Activated CD8-positive, alpha-beta memory T cell treated with anti-CD3 and anti-CD28 coated beads for 4 hours (primary cell): ENCODE data around the gene UBE2J1.
"Not testable (repeated sequence)": the region's sequence is repeated elsewhere in the genome, so short reads cannot be mapped to it uniquely, and the experiment has no call there.

Experiments used
- DNase-seq, 2 donors: peaks; one replicate each; pipeline ENCODE4 v3.0.0-alpha.2; 2020; ENCODE audit warnings: low read depth in 2 of 2

Gene UBE2J1, protein sequence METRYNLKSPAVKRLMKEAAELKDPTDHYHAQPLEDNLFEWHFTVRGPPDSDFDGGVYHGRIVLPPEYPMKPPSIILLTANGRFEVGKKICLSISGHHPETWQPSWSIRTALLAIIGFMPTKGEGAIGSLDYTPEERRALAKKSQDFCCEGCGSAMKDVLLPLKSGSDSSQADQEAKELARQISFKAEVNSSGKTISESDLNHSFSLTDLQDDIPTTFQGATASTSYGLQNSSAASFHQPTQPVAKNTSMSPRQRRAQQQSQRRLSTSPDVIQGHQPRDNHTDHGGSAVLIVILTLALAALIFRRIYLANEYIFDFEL

GRCh38 chr6:89352278-89353117 is at the start of gene UBE2J1:
UBE2J1 (minus strand) TSS chr6:89352722; CDS start chr6:89352569, 153 bp downstream.
- peak; percentile 44 to 49 for DNase-seq

DNA sequence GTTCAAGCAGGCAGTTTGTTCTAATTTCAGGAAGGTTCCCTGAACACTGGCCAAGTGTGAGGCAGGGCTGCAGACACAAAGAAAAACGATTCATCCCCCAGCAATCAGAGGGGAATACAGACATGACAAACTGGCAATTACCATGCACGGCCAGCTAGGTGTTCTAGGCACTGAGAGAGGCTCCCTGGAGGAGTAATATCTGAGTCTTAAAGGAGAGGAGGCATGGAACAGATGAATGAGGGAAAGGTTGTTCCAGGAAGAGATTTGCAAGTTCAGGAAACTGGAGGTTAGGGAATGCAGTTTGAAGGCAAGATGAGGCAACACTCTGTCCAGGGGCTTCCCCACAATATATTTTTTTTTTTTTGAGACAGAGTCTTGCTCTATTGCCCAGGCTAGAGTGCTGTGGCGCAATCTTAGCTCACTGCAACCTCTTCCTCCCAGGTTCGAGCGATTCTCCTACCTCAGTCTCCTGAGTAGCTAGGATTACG is 48.4 kb upstream of the UBE2J1 start:
- no peak for DNase-seq

DNA sequence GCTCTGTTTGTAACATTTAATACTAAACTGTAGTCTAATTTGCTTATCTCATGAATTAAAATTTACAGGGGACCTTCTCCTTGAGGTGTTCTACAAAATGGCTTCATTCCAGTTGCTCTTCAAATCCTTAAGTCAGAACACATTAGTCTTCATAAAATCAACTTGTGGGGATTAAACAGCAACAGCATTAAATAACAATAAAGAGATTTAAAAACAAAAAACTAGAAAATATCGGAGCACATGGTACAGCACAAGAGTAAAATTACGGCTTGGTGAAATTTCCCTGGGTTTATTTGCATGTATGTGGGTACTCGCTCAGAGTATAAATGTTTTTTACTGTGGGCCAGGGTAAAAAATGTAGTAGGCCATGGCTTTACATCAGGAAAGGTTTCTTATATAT is 47.5 kb upstream of the UBE2J1 start:
- DNase-seq = no peak

- DNase-seq = no peak
Measured at GRCh38 chr6:89398762-89399525, 46.4 kb upstream of the UBE2J1 start.

DNA sequence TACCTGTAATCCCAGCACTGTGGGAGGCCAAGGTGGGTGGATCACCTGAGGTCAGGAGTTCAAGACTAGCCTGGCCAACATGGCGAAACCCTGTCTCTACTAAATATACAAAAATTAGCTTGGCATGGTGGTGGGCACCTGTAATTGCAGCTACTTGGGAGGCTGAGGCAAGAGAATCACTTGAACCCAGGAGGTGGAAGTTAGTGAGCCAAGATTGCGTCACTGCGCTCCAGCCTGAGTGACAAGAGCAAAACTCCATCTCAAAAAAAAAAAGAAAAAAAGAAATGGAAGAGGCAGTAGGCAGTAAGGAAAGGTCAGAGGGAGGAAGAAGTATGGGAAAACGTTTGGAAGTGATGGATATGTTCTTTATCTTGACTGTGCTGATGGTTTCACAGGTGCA is 45.4 kb upstream of the UBE2J1 start:
- DNase-seq = not testable (repeated sequence)

- DNase-seq = no peak
Measured at GRCh38 chr6:89393659-89394058, 41.1 kb upstream of the UBE2J1 start.

DNA sequence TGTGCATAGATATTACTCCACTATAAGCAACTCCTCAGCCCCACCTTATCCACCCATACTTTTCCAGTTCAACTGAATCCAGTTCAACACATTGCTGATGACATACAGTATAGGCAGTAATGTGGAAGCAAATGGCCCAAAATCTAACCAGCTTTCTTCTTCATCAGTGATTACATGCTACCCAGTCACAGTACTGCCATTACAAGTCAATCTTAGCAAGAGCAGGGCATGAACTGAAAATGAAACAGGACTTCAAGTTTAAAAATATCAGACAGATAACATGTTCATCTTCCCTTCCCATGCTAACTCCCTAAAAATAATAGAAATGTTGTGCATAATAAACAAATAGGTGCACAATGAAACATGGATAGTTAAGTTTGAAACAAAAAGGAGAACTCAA is 40.3 kb upstream of the UBE2J1 start:
- no peak for DNase-seq

DNA sequence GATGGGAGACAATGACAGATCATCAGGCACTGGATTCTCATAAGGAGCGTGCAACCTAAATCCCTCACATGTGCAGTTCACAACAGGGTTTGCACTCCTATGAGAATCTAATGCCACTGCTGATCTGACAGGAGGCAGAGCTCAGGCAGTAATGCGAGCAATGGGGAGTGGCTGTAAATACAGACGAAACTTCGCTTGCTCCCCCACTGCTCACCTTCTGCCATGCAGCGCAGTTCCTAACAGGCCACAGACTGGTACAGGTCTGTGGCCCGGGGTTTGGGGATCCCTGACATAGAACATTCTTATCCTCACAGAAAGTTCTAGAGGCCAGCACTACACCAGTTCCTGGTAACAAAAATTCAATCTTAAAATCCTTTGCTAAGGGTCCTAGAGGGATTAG is 36.3 kb upstream of the UBE2J1 start:
- DNase-seq = no peak

DNA sequence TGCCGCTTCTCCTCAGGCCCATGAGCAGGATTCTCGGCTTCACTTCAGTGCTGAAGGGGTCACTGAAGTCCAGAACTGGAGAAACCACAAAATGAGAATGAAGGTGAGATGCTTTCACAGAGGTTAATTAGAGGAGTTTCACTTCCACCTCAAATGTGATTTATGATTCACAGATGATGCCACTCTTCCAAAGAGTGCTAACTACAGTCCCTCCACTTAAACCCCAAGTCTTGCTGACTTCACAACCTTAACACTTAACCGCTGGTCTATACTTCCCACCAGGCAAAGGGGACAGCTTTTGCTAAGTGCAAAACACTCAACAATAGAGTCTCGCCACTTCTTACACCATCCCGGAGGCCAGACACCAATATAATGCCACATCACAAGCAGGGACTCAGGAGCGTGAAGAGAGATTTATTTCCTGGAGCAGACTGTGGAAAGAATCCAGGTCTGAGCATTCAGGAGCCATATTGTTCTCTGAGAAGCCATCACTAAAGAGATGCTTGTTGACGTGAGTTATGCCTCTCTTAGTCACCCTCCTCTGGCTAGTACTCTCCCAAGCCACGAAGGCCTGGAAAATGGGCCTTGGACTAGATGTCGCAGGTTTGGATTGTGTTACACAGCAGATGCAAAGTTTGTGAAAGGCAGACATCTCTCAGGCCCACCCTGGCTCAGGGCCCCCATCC is 35.1 kb upstream of the UBE2J1 start:
- DNase-seq = no peak

DNA sequence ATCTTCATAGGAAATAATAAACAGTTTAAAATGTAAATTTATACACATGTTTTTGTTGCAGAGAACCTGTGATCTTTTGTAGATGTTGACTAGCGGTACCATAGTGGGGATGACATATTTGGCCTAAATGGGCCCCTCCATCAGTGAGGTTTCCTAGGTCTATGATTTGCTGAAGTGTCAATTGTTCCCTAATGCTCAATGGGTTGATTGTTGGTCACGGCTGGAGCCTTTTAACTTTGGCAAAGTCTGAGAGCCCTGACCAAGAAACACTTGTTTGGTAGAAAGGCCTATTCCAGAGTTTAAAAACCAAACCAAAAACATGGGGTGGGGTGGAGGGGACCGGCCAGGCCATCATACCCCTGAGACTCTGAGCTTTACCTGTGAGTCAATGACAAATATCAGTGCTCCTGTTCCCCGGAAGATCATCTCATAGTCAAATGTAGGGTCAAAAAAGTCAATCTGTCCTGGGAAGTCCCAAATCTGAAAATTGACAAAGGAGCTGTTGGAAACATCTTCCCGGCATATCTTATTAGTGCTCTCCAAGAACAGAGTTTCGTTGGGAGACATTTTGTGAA is 34.5 kb upstream of the UBE2J1 start:
- no peak for DNase-seq

DNA sequence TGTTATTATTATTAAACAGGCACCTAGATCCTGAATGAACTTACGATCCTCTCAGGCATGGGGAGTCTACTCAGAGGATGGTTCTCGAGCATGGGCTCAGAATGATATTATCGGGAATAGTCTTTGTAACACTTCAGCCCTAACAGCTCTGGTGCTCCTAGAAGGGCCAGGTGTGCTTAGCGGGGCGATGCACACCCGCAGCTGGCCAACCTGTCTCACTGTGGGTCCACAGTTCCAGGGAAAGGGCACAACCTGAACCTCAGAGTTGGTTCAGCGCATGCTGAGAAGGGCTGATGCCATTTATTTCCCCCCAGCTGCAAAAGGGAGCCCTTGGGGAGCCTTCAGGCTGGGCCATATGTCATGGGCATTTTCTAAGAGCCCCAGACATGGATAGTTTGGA is 33.3 kb upstream of the UBE2J1 start:
- DNase-seq = no peak

DNA sequence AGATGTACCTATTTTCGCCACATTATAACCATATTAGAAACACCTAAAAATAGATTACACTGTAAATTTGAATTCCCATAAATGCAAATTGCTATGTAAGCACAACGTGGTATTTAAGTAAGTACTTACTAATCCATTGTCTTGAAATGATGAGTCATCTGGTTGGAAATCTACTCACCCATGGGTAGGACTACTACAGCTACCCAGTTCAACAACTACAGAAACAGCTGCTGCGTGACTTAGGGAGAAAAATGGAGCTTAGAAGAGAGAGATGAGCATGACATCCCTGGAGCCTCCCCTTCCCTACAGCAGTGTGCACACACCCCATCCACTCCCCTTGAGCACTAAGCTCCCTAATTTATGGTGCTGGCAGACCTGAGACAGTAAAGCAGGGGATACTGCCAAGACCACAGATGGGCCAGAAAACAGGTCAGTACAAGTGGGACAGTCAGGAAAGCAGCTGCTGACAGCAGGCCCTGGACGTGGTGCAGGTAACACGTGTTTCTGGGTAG is 32.7 kb upstream of the UBE2J1 start:
- no peak for DNase-seq

DNA sequence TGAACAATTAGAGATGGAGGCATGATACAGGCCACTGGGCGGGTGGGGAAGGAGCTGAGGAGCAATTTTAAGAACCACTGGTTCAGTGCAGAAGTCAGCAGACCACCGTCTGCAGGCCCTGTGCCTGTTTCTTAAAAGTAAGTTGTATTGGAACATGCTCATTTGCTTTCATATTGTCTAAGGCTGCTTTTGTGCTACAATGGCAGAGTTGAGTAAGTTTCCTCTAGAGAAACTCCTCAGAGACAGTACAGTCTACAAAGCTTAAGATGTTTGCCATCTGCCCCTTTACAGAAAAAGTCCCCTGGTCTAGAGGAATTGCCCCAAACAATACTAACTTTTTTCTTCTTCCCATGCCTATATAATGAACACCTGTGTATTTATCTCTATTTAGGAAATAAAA is 28.5 kb upstream of the UBE2J1 start:
- DNase-seq = no peak

GRCh38 chr6:89379281-89379680 is 26.8 kb upstream of the UBE2J1 start:
- no peak for DNase-seq

GRCh38 chr6:89378628-89379027 is 26.1 kb upstream of the UBE2J1 start:
- DNase-seq = no peak

- DNase-seq = peak; percentile 27 to 54
Measured at GRCh38 chr6:89375427-89376267, 23.1 kb upstream of the UBE2J1 start.

- no peak for DNase-seq
Measured at GRCh38 chr6:89372506-89372901, 20.0 kb upstream of the UBE2J1 start.

DNA sequence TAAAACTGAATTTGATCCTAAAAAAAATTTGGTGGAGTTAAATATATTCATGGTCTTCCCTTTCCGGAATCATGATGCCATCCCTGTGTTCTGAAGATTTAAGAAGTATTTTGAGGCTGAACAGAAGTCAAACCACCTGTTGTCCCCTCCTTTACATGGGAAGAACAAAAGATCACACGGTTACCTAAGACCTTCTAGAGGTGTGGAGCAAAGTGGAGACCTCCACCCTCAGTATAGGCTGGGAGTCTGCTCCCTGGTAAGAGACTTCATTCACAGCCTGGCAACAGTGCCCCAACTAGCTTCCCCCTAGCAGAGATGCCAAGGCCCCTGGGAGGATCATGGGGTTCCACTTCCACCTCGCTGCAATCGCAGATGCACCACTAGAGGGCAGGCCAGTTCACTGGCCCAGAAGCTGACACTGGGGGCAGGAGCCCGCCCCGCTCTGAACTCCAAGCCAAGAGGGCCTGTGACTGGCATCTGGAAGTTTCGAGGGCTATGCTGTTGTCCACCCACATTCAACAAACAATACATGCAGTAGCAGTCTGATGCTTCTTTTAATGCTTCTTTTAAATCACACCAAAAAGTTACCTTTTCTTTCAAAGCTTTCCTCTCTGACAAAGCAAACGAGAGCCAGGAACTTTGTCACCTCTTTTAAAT is 19.5 kb upstream of the UBE2J1 start:
- peak; percentile 65 to 68 for DNase-seq

- no peak for DNase-seq
Measured at GRCh38 chr6:89368999-89369398, 16.5 kb upstream of the UBE2J1 start.

GRCh38 chr6:89368107-89368506 is 15.6 kb upstream of the UBE2J1 start:
- DNase-seq = peak in 1 of 2 donors; percentile 18
